Neural cell (in vitro differentiated cells): ENCODE data around the gene MUSTN1. TPM values are rescaled to one million over a fixed set of nuclear protein-coding genes. Genes with fewer than 3 reads are reported as not detected.

Experiments
- H2AFZ ChIP-seq: fragments of 200-600, 300-800 bp; sonication (generic), shearing (Covaris generic); 2 replicates; pipeline ENCODE4 v1.6.0; 2014; ENCODE audit warnings: low read depth, mild to moderate bottlenecking, antibody characterized with exemption, low read length, moderate library complexity
- H3F3A ChIP-seq: fragments of 200-600 bp; shearing (Covaris generic); 2 replicates; pipeline ENCODE4 v1.6.1; 2016; ENCODE audit warnings: mild to moderate bottlenecking, moderate library complexity, mixed read lengths, antibody characterized with exemption, low read length; ENCODE audit not compliant: insufficient read depth, poor library complexity, severe bottlenecking
- H3K27ac ChIP-seq: fragments of 200-600, 300-800 bp; sonication (generic), shearing (Covaris generic); 2 replicates; pipeline ENCODE4 v1.5.1; 2014; ENCODE audit warnings: mild to moderate bottlenecking, low read length, moderate library complexity
- H3K27me3 ChIP-seq: fragments of 300-800, 200-600 bp; sonication (generic), shearing (Covaris generic); 2 replicates; pipeline ENCODE4 v1.6.0; 2014; ENCODE audit warnings: mild to moderate bottlenecking, low read depth, low read length, moderate library complexity; ENCODE audit not compliant: insufficient read depth
- H3K36me3 ChIP-seq: fragments of 300-800, 200-600 bp; sonication (generic), shearing (Covaris generic); 2 replicates; pipeline ENCODE4 v1.5.1; 2014; ENCODE audit warnings: mild to moderate bottlenecking, antibody characterized with exemption, low read length, moderate library complexity; ENCODE audit not compliant: insufficient read depth
- H3K4me2 ChIP-seq: fragments of 300-800, 200-600 bp; sonication (generic), shearing (Covaris generic); 2 replicates; pipeline ENCODE4 v1.6.0; 2014; ENCODE audit warnings: mild to moderate bottlenecking, low read length
- H3K4me3 ChIP-seq: fragments of 300-800, 200-600 bp; sonication (generic), shearing (Covaris generic); 2 replicates; pipeline ENCODE4 v1.5.1; 2014; ENCODE audit warnings: mild to moderate bottlenecking, low read length, moderate library complexity
- H3K79me2 ChIP-seq: fragments of 200-600 bp; shearing (Covaris generic); replicated peaks from 2 replicates; pipeline ENCODE4 v1.6.0; 2014; ENCODE audit warnings: mild to moderate bottlenecking, low read length, moderate library complexity; ENCODE audit not compliant: insufficient read depth
- H3K9ac ChIP-seq: fragments of 300-800, 200-600 bp; sonication (generic), shearing (Covaris generic); 2 replicates; pipeline ENCODE4 v1.6.1; 2016; ENCODE audit warnings: mild to moderate bottlenecking, low read length, mixed read lengths
- H3K9me2 ChIP-seq: fragments of 200-600 bp; shearing (Covaris generic); 2 replicates; pipeline ENCODE4 v1.6.1; 2016; ENCODE audit warnings: mild to moderate bottlenecking, low read length, mixed read lengths; ENCODE audit not compliant: insufficient read depth
- H3K9me3 ChIP-seq: fragments of 200-600, 300-800 bp; sonication (generic), shearing (Covaris generic); 2 replicates; pipeline ENCODE4 v1.6.1; 2016; ENCODE audit warnings: mild to moderate bottlenecking, mixed run types, low read length, moderate library complexity, mixed read lengths
- H4K20me1 ChIP-seq: fragments of 200-600 bp; shearing (Covaris generic); 2 replicates; pipeline ENCODE4 v1.6.1; 2016; ENCODE audit warnings: mild to moderate bottlenecking, mixed run types; ENCODE audit not compliant: insufficient read depth
- CTCF ChIP-seq: fragments of 450-650 bp; IDR thresholded peaks from 2 replicates; pipeline ENCODE4 v1.5.1; 2014; ENCODE audit warnings: antibody characterized with exemption, mild to moderate bottlenecking, moderate library complexity; ENCODE audit not compliant: poor library complexity, severe bottlenecking
- EP300 ChIP-seq: fragments of 450-650 bp; conservative IDR thresholded peaks from 2 replicates; pipeline ENCODE4 v1.6.1; 2014; ENCODE audit warnings: antibody characterized with exemption, mild to moderate bottlenecking, moderate library complexity; ENCODE audit not compliant: poor library complexity, severe bottlenecking
- EZH2 ChIP-seq: fragments of 200-600, 300-800 bp; shearing (Covaris generic), sonication (generic); IDR thresholded peaks from 2 replicates; pipeline ENCODE4 v1.6.1; 2014; ENCODE audit warnings: antibody characterized with exemption, low read length, borderline replicate concordance, mild to moderate bottlenecking; ENCODE audit not compliant: insufficient read depth, poor library complexity, severe bottlenecking
- MXI1 ChIP-seq: fragments of 450-650 bp; conservative IDR thresholded peaks from 2 replicates; pipeline ENCODE4 v1.6.1; 2014; ENCODE audit warnings: antibody characterized with exemption, mild to moderate bottlenecking; ENCODE audit not compliant: poor library complexity, severe bottlenecking
- POLR2AphosphoS5 ChIP-seq: IDR thresholded peaks from 2 replicates; pipeline ENCODE4 v1.6.1; 2012
- RAD21 ChIP-seq: fragments of 450-650 bp; conservative IDR thresholded peaks from 2 replicates; pipeline ENCODE4 v1.6.1; 2014; ENCODE audit warnings: antibody characterized with exemption, mild to moderate bottlenecking, moderate library complexity
- SMC3 ChIP-seq: fragments of 450-650 bp; conservative IDR thresholded peaks from 2 replicates; pipeline ENCODE4 v1.6.1; 2014; ENCODE audit warnings: antibody characterized with exemption, mild to moderate bottlenecking, moderate library complexity; ENCODE audit not compliant: poor library complexity
- TAF1 ChIP-seq: IDR thresholded peaks from 2 replicates; pipeline ENCODE4 v1.6.1; 2012; ENCODE audit warnings: low read depth
- polyA plus RNA-seq: library from polyadenylated mRNA; depleted of rRNA; stranded (reverse); fragments of >200 nt; gene quantifications from 2 replicates; pipeline ENCODE4 v1.2.3, GENCODE V29; 2014
- small RNA-seq, 3 experiments: library from RNA; depleted of rRNA; stranded (forward); fragments of <200 nt; gene quantifications; one replicate each; pipeline ENCODE3, GENCODE V24; 2012
- TF ChIP-seq, protein P1 (sequence below): IDR thresholded peaks from 2 replicates; pipeline ENCODE4 v1.6.1; 2012; ENCODE audit warnings: borderline replicate concordance

Gene MUSTN1
- polyA plus RNA-seq, 1 donor from 2014 or later = not detected

- H3K9me2 ChIP-seq = no peaks in the 10 kb centered on the region
- H3K36me3 ChIP-seq = no peaks in the 10 kb centered on the region
- H3K27ac ChIP-seq = no peak overlapping the region
- no peak overlapping the region for H2AFZ ChIP-seq
- H3K27me3 ChIP-seq = no peaks in the 10 kb centered on the region
- H4K20me1 ChIP-seq = no peaks in the 10 kb centered on the region
- no peak overlapping the region for H3K9ac ChIP-seq
- no peak for TF ChIP-seq TAF1
- TF ChIP-seq EP300 = no peak
- no peak for TF ChIP-seq POLR2AphosphoS5
- TF ChIP-seq EZH2 = no peak
- no peak for TF ChIP-seq RAD21
- TF ChIP-seq, protein P1, sequence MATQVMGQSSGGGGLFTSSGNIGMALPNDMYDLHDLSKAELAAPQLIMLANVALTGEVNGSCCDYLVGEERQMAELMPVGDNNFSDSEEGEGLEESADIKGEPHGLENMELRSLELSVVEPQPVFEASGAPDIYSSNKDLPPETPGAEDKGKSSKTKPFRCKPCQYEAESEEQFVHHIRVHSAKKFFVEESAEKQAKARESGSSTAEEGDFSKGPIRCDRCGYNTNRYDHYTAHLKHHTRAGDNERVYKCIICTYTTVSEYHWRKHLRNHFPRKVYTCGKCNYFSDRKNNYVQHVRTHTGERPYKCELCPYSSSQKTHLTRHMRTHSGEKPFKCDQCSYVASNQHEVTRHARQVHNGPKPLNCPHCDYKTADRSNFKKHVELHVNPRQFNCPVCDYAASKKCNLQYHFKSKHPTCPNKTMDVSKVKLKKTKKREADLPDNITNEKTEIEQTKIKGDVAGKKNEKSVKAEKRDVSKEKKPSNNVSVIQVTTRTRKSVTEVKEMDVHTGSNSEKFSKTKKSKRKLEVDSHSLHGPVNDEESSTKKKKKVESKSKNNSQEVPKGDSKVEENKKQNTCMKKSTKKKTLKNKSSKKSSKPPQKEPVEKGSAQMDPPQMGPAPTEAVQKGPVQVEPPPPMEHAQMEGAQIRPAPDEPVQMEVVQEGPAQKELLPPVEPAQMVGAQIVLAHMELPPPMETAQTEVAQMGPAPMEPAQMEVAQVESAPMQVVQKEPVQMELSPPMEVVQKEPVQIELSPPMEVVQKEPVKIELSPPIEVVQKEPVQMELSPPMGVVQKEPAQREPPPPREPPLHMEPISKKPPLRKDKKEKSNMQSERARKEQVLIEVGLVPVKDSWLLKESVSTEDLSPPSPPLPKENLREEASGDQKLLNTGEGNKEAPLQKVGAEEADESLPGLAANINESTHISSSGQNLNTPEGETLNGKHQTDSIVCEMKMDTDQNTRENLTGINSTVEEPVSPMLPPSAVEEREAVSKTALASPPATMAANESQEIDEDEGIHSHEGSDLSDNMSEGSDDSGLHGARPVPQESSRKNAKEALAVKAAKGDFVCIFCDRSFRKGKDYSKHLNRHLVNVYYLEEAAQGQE = no peak
- no peak for TF ChIP-seq SMC3
- TF ChIP-seq MXI1 = no peak
- TF ChIP-seq CTCF = no peak
- no peaks in the 10 kb centered on the region for H3F3A ChIP-seq
- H3K79me2 ChIP-seq = no peaks in the 10 kb centered on the region
- H3K4me2 ChIP-seq = no peak overlapping the region
- no peak overlapping the region for H3K4me3 ChIP-seq
- H3K9me3 ChIP-seq = no peaks in the 10 kb centered on the region
Observed at GRCh38 chr3:52783211-52783555, 51.6 kb downstream of the MUSTN1 start.

Small RNA genes within 50 kb of the gene (small RNA-seq; reads per million reads assigned to genes)
- gene MIR8064 (0 reads per million in 3 experiments), gene MUSTN1 (0 reads per million in 3 experiments)

Other genes starting within 250 kb of the MUSTN1 start
- gene PBRM1, start 149.1 kb downstream of the MUSTN1 start, polyA plus RNA-seq = 64.4 and 66.6 TPM in 2 replicates
- 133 and 151 TPM in 2 replicates for gene GNL3, start 149.0 kb downstream of the MUSTN1 start, polyA plus RNA-seq
- 177 and 182 TPM in 2 replicates for gene GLT8D1, start 129.2 kb downstream of the MUSTN1 start, polyA plus RNA-seq
- gene SPCS1, start 128.9 kb downstream of the MUSTN1 start, polyA plus RNA-seq = 97.4 TPM in 2 replicates
- gene NEK4, start 64.1 kb downstream of the MUSTN1 start, polyA plus RNA-seq = 29.0 and 45.6 TPM in 2 replicates
- not detected in 2 replicates for gene ITIH1, start 57.4 kb downstream of the MUSTN1 start, polyA plus RNA-seq
- gene ITIH3, start 40.2 kb downstream of the MUSTN1 start, polyA plus RNA-seq = not detected in 2 replicates
- gene ITIH4, start 4.3 kb downstream of the MUSTN1 start, polyA plus RNA-seq = 16.3 and 29.5 TPM in 2 replicates
- gene STIMATE, start 62.5 kb upstream of the MUSTN1 start, polyA plus RNA-seq = 14.6 and 24.9 TPM in 2 replicates
- 17.3 and 41.7 TPM in 2 replicates for gene SFMBT1, start 211.1 kb upstream of the MUSTN1 start, polyA plus RNA-seq